ENCODE measurements around the gene TSPAN9.
A peak's percentile ranks its signal among the peaks of the same experiment; 100 is the strongest.

Gene TSPAN9

DNA sequence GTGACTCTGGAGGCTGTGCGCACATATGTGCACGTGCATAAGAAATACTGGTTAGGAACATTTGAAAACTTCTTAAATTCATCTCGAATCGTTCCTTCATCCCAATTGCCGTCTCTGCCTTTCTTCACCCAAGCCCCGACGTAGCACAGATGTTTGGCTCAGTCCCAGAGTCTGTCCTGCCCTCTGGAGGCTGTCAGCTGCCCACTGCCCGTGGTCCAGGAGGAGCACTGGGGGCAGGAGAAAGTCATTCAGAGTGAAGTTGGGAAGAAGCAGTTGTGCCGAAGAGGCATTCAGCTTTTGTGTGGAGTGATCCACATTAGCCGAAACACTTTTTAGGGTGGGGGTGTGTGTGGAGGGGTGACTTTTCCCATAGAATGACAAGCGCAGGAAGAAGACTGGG lies 124.9 kb downstream of the TSPAN9 start:
- DNase-seq (ENCODE audit: extremely low read depth in 1 of 2, low read depth in 1 of 2): no peak

DNA sequence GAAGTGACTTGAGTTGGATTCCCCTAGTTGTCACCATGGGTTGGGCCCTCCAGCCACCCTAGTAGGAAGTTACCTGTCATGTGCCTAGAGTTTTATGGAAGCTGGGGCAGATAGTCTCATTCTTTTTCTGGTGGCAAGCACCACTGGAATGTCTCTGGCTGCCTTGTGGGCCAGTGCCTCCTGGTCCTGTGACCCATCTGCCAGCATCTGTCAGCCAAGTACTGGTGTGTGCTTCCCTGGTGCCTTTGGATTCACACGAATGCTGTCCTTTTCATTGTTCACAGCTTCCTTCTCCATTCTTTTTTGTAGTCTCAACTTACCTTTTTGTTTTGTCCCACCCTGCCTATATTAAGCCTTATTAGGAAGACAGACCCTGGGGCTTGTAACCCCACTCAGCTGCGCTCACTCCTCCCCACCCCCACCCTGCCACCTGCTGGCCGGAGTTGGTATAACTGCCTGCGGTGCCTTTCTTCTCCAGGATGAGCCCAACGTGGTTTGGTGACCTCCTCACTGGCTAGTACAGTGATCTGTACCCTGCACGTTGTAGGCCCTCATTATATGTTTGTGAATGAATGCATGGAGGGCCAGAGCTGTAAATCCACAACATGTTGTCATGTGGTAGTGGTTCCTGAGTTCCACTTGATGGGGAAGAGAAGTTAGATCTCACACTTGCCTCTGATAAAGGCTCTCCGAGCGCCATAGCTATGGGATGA lies 125.7 kb downstream of the TSPAN9 start:
- peak in 1 of 2 donors; percentile 29 for DNase-seq (ENCODE audit: extremely low read depth in 1 of 2, low read depth in 1 of 2)

DNA sequence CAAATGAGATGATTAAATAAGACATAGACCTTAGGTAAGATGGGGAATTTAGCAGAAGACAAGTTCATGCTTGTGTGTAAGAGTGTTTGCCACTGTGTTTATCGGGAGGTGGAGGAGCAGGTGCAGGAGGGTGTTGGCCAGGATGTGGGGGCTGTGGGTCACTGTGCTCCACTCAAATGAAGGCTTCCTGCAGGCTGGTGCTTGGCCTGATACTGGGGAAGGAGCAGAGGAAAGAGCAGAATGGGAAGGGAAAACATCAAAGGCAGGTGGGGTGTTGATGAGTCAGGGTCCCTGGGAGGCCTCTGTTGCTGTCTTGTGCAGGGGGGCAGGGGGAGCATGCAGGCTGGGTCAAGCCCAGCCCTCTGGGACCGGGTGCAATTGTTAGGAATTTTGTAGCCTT lies 126.5 kb downstream of the TSPAN9 start:
- no peak for DNase-seq (ENCODE audit: extremely low read depth in 1 of 2, low read depth in 1 of 2)

- no peak for DNase-seq (ENCODE audit: extremely low read depth in 1 of 2, low read depth in 1 of 2)
Measured at GRCh38 chr12:3204143-3204542, 127.0 kb downstream of the TSPAN9 start.

- no peak for DNase-seq (ENCODE audit: extremely low read depth in 1 of 2, low read depth in 1 of 2)
Measured at GRCh38 chr12:3204730-3205531, 127.8 kb downstream of the TSPAN9 start.

DNA sequence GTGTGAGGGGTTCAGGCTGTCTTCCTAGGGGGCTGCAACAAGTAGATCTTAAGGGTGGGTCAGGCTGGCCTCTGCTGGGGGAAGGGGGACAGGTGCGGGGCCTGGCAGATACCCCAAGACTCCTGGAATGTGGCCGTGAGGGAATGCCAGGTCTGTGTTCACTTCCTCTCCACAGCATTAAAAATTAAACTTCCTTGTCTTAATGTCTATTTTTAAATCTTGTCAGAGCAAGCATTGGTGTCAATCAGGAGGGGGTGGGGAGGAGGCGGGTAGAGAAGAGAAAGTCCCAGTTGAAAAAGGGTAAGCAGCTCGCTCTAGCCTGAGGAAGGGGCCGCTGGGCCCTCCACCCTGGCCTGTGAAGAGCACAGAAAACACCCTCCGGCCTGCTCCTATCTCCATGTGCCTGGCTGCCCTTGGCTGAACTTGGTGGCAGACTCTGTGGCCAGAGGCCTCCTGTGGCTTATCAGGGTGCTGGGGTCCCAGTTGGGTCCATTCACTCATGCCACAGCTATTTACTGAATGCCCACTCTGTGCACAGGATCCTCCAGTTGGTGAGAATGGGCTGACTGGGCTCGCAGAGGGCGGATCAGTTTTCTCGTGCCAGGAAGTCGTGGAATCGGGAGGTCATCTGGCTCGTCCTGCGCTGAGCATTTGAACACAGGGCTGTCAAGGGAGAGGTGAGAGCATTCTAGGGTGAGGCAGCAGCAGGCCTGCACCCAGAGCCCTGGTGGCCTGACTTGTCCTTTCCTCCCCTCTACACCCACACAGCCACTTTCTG lies 128.8 kb downstream of the TSPAN9 start:
- no peak for DNase-seq (ENCODE audit: extremely low read depth in 1 of 2, low read depth in 1 of 2)

DNA sequence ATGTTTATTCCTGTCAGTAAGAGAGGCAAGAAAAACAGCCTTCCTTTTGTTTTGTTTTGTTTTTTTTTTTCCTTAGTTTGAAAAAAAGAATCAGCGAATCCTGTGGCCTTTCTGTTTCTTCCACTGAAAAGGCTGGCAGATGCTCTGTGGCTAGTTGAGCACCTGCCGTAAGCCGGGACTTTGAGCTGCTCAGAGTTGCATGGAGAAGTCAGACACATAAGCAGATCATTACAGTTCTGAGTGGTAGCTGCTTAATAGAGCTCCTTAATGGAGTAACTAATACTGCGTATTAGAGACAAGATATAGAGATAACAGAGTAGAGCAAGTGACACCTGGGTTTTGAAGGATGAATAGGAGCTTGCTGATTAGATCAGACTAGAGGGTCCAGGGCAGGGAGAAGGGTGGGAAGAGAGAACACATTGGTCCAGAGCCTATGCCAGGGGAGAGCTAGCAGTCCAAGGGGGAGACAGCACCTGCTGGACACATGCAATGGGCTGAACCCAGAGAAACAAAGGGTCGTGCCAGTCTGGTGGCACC lies 129.4 kb downstream of the TSPAN9 start:
- DNase-seq (ENCODE audit: extremely low read depth in 1 of 2, low read depth in 1 of 2): no peak

GRCh38 chr12:3207175-3207574 lies 130.0 kb downstream of the TSPAN9 start:
- DNase-seq (ENCODE audit: extremely low read depth in 1 of 2, low read depth in 1 of 2): no peak

DNA sequence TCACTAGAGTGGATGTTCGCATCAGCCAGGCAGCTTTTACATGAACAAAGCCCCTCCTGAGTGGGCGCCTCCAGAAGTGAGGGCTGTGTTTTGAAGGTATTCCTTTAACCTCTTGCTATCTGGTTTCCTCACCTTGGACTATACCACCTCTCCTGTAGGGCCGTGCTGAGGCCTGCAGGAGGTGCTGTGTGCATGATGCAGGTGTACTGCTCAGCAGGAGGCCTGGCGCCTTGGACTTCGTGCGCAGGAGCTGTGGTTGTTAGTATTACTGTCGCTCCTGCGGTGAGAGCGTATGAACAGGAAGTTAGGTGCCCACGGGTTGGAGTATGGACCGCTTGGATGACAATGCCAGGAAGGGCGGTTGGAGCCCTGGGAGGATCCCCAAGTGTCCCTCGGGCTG lies 130.7 kb downstream of the TSPAN9 start:
- DNase-seq (ENCODE audit: extremely low read depth in 1 of 2, low read depth in 1 of 2): no peak

- DNase-seq (ENCODE audit: extremely low read depth in 1 of 2, low read depth in 1 of 2): no peak
Measured at GRCh38 chr12:3213188-3213587, 136.0 kb downstream of the TSPAN9 start.

GRCh38 chr12:3213768-3214167 lies 136.6 kb downstream of the TSPAN9 start:
- DNase-seq (ENCODE audit: extremely low read depth in 1 of 2, low read depth in 1 of 2): no peak

GRCh38 chr12:3214526-3215365 lies 137.6 kb downstream of the TSPAN9 start:
- DNase-seq (ENCODE audit: extremely low read depth in 1 of 2, low read depth in 1 of 2): no peak

DNA sequence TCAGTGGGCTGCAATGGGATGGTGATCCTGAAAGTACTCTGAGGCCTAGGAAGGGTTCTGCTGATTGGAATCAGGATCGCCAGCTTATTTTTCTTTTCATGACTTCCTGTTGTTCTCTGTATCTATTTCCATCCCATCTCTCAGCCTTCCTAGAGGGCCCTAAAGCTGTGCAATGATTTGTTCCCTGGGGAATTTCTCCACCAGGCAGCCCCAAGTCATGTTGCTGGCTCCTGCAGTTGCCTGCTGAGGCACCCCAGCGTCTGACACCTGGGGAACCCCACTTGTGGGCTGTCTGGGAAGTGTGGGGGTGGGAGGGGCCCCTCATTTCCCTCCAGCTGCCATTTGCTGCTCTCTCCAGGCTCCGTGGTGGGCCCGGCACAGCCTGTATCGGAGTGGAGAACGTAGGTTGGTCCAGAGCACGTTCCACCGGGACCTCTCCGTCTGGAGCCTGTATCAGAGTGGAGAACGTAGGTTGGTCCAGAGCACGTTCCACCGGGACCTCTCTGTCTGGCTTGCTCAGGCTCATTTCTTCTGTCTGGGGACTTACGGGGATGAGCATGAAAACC lies 138.3 kb downstream of the TSPAN9 start:
- DNase-seq (ENCODE audit: extremely low read depth in 1 of 2, low read depth in 1 of 2): no peak

DNA sequence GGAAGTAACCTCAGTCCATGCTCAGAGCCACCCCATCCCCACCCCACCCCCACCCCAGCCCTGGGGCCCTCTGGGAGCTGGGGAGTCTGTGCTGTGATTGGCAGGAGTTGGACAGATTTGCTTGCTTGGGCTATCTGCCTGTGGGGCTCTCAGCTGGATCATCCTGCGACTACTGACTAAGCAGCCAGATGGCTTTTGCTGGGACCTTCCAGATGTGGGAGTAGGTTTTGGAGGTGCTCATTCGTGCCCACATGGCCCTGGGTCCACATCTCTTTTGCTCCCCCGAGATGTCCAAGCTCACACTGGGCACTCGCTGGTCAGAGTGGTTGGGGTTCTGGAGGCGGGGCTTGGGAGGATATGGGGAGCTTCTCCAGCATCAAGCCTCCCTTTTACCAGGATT lies 138.9 kb downstream of the TSPAN9 start:
- no peak for DNase-seq (ENCODE audit: extremely low read depth in 1 of 2, low read depth in 1 of 2)

DNA sequence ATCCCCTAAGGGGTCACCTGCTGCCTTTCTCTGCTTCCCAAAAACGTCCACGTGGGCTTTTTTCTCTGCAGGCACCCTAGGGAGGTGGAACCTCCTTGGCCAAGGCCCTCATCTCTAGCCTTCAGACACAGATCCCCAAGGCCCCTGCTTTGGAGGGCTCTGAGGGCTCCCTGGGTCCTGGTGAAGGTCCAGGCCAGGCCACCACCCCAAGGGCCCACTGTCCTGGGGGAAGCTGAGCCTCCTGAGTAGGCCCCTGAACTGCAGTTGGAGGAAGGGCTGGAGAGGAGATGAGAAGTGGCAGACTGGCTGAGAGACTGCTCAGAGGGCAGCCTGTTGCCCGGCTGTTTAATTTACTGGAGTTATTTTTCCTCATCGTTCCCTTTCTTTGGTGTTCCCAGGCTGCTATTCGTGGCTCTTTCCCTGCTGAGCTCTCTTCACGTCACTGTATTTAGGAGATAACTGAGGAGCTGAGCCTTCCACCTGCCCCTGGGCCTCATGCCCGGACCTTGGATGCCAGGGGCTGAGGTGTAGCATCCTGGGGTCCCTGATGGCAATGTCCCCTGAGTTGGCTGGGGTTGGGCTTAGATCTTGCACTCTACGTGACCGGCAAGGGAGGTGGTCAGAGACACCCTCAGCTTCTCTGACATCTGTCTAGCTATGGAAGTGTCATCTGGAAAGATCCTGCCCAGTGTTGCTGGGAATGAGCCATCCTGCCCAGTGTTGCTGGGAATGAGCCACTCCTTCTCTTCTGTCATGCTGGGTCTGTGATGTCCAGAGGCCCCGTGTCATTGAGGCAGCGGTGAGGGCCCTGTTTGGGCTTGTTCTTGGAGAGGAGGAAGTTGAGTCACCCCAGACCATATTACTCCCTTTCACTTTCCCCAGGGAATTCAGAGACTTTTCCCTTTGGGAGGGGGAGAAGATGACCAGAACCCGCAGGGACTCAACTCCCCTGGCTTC lies 139.8 kb downstream of the TSPAN9 start:
- DNase-seq (ENCODE audit: extremely low read depth in 1 of 2, low read depth in 1 of 2): no peak

GRCh38 chr12:3217683-3218079 lies 140.5 kb downstream of the TSPAN9 start:
- DNase-seq (ENCODE audit: extremely low read depth in 1 of 2, low read depth in 1 of 2): no peak

DNA sequence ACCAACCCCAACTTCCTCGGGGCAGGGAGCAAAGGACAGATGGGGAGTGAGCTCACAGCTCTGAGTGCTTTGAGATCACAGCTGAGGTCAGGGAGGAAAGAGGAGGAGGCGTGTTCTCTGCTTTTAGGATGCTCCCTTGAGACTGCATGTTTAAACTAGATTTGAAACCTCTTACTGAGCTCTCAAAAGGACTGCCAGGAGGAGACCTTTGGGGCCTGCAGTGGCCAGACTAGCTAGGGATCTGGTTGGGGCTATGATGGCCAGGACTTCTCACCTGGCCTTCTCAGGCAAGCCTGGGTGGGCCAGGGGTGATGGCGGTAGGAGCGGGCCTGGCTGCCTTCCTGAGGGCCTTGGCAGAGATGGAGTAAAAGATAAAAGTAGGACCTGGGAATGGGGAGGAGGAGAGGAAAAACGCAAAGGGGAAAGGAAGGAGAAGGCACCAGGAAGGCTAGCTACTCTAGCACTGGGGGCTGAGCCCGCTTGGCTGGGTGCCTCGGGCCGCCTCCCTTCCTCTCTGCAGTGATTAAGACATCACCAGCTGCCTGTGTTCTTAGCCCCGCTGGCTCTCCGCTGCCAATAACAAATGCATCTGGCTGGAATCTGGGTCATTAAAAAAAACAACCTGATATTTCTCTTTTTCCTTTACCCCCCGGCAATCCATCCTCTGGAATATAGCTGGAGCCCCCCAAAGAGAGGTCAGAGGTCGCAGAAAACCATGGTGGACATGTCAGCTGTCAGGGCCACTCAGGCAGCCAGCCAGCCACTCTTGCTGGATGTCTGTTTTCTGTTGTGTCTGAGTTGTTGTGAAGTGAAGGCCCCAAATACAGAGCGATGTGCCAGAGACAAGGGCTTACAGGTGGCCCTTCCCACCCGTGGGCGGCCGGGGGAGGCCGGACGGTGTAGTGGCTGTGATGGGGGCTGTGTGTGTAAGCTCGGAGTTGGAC lies 141.3 kb downstream of the TSPAN9 start:
- no peak for DNase-seq (ENCODE audit: extremely low read depth in 1 of 2, low read depth in 1 of 2)

GRCh38 chr12:3219233-3219632 lies 142.1 kb downstream of the TSPAN9 start:
- no peak for DNase-seq (ENCODE audit: extremely low read depth in 1 of 2, low read depth in 1 of 2)
